Right lobe of liver (tissue), 6 donors: ENCODE measurements around the gene MED27. TPM values are rescaled to one million over a fixed set of nuclear protein-coding genes. Genes with fewer than 3 reads are reported as not detected.

Source experiments
- ATAC-seq, 4 donors: fragments of 200-7000 bp; cut with Tn5 transposase; one replicate each; pipeline ENCODE4 v1.9.1; 2020; ENCODE audit warnings: mild to moderate bottlenecking in 4 of 4, moderate library complexity in 4 of 4
- DNase-seq, 3 donors: peaks; one replicate each; pipeline ENCODE4 v3.0.0-alpha.2; 2020
- H3K27ac ChIP-seq, 3 donors: fragments of 200-600 bp; one replicate each; pipeline ENCODE4 v1.8.0; 2022
- H3K27me3 ChIP-seq, 2 donors: fragments of 200-600 bp; one replicate each; pipeline ENCODE4 v1.8.0; 2022
- H3K36me3 ChIP-seq, 4 donors: fragments of 200-600 bp; sonication (generic) in 1 of 4; one replicate each; pipeline versions ENCODE4 v1.5.1 to v1.8.0; 2017 to 2022; ENCODE audit warnings: control low read depth in 1 of 4
- H3K4me1 ChIP-seq, 4 donors: fragments of 200-600 bp; sonication (generic) in 1 of 4; one replicate each; pipeline versions ENCODE4 v1.5.1 to v1.8.0; 2017 to 2022; ENCODE audit warnings: control low read depth in 1 of 4
- H3K4me3 ChIP-seq, 3 donors: fragments of 200-600 bp; one replicate each; pipeline ENCODE4 v1.8.0; 2022
- H3K9me3 ChIP-seq, 4 donors: fragments of 200-600 bp; sonication (generic) in 1 of 4; one replicate each; pipeline versions ENCODE4 v1.5.1 to v1.8.0; 2017 to 2022; ENCODE audit warnings: control low read depth in 1 of 4
- POLR2A ChIP-seq: fragments of 450-650 bp; IDR thresholded peaks from one replicate; pipeline ENCODE4 v1.6.1; 2017; ENCODE audit warnings: antibody characterized with exemption, mild to moderate bottlenecking
- WGBS: methylation state at CpG from one replicate; pipeline ENCODE4 v1.1.6; 2018; ENCODE audit warnings: low coverage, low lambda C conversion rate; ENCODE audit not compliant: insufficient coverage; ENCODE audit errors: missing lambda C conversion rate; 5-methylcytosine and 5-hydroxymethylcytosine counted together
- intact Hi-C, 2 donors: fragments of 100-400 bp; cut with DNase I; formaldehyde crosslinking; loops; one replicate each; pipeline versions ENCODE4 v1.11.2 to v1.14.1; 2022
- total RNA-seq, 6 experiments: library from RNA; depleted of rRNA in 2 of 6; stranded (reverse); fragments of >200 nt in 2 of 6; fragmentation: NEBNext Ultra II Directional in 3 of 6; extraction: Animal tissue kit (Norgen Biotek cat#: 25700) in 3 of 6; gene quantifications; one replicate each; pipeline versions ENCODE4 v1.1.0 to v1.2.4, GENCODE V29; 2016 to 2023
- TF ChIP-seq, protein P1 (sequence below), 4 donors: fragments of 200-600 bp in 3 of 4; fragments of 450-650 bp in 1 of 4; IDR thresholded peaks; one replicate each; pipeline versions ENCODE4 v1.5.1 to v1.8.0; 2016 to 2022; ENCODE audit warnings: antibody characterized with exemption in 4 of 4, mild to moderate bottlenecking in 2 of 4
- donor health status: DM: no; HTN: yes; CAD: no.
- donor health status: DM: no; HTN: no; CAD: no.
- donor health status: DM: no; HTN: no; CAD: no.
- donor health status: DM: no; HTN: yes; CAD: no.
- donor health status: DM: no; HTN: yes; CAD: no.

The MED27 gene
- total RNA-seq, 6 experiments from 2014 or later = 4.6 to 7.3 (median 6.1) TPM

GRCh38 chr9:131968632-131969031, 111.0 kb downstream of the MED27 start:
- H3K27ac ChIP-seq = no peak overlapping the region
- no peaks in the 10 kb centered on the region for H3K4me1 ChIP-seq
- WGBS = 96% methylated on average over 9 of the region's 9 CpGs
- H3K9me3 ChIP-seq = no peaks in the 10 kb centered on the region
- DNase-seq = no peak
- no peaks in the 10 kb centered on the region for H3K36me3 ChIP-seq
- H3K27me3 ChIP-seq = no peaks in the 10 kb centered on the region
- TF ChIP-seq, protein P1, sequence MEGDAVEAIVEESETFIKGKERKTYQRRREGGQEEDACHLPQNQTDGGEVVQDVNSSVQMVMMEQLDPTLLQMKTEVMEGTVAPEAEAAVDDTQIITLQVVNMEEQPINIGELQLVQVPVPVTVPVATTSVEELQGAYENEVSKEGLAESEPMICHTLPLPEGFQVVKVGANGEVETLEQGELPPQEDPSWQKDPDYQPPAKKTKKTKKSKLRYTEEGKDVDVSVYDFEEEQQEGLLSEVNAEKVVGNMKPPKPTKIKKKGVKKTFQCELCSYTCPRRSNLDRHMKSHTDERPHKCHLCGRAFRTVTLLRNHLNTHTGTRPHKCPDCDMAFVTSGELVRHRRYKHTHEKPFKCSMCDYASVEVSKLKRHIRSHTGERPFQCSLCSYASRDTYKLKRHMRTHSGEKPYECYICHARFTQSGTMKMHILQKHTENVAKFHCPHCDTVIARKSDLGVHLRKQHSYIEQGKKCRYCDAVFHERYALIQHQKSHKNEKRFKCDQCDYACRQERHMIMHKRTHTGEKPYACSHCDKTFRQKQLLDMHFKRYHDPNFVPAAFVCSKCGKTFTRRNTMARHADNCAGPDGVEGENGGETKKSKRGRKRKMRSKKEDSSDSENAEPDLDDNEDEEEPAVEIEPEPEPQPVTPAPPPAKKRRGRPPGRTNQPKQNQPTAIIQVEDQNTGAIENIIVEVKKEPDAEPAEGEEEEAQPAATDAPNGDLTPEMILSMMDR (IDR thresholded peaks at IDR 0.05) = no peak
- no peak for TF ChIP-seq POLR2A
- intact Hi-C loops = no loop called here
- H3K4me3 ChIP-seq = no peak overlapping the region
- ATAC-seq = no peak

- Histone ChIP-seq H3K9me3 (no peaks in the 10 kb centered on the region), H3K4me1 (no peaks in the 10 kb centered on the region), H3K36me3 (no peaks in the 10 kb centered on the region), H3K27me3 (no peaks in the 10 kb centered on the region), H3K4me3 (no peak overlapping the region), H3K27ac (no peak overlapping the region)
- DNase-seq (no peak), ATAC-seq (no peak)
- TF ChIP-seq POLR2A = no peak
- TF ChIP-seq, protein P1 (IDR thresholded peaks at IDR 0.05) = no peak
- 89% methylated on average over 7 of the region's 7 CpGs for WGBS
- intact Hi-C loops = no loop called here
These were observed 113.8 kb downstream of the MED27 start for GRCh38 chr9:131965841-131966240.

DNA sequence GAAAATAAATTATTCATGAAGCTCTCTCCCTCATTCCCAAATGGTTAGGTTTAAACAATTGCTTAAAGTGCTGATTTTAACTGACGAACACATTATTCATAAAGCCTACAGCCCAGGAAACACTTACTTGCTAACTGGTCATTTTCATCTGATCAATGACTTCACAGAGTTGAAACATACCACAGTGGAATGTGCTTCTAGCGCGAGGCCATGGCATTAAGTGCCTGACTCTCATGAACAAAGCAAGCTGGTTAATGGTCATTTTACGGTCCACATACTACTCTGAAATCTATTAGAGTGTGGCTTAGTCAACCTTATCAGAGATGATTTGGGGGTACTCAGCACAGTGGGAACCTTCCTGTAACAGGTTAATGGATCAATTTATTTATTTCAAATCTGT, 114.6 kb downstream of the MED27 start:
- intact Hi-C loops = no loop called here

GRCh38 chr9:131963072-131964030, 116.3 kb downstream of the MED27 start:
- no peaks in the 10 kb centered on the region for H3K4me1 ChIP-seq
- no peak overlapping the region for H3K27ac ChIP-seq
- TF ChIP-seq, protein P1 (IDR thresholded peaks at IDR 0.05) = no peak
- no peak for TF ChIP-seq POLR2A
- intact Hi-C loops = no loop called here
- DNase-seq (no peak), ATAC-seq (peak in 1 of 4 donors; percentile 24)
- no peaks in the 10 kb centered on the region for H3K27me3 ChIP-seq
- H3K36me3 ChIP-seq = no peaks in the 10 kb centered on the region
- no peak overlapping the region for H3K4me3 ChIP-seq
- no peaks in the 10 kb centered on the region for H3K9me3 ChIP-seq
- WGBS = 91% methylated on average over 12 of the region's 12 CpGs

More for the DNA sequence above, 114.6 kb downstream of the MED27 start:
- Histone ChIP-seq H3K4me1 (no peaks in the 10 kb centered on the region), H3K27ac (no peak overlapping the region), H3K36me3 (no peaks in the 10 kb centered on the region), H3K27me3 (no peaks in the 10 kb centered on the region), H3K9me3 (no peaks in the 10 kb centered on the region), H3K4me3 (no peak overlapping the region)
- WGBS = 100% methylated on average over 3 of the region's 4 CpGs
- ATAC-seq = no peak
- DNase-seq = no peak
- TF ChIP-seq, protein P1 (IDR thresholded peaks at IDR 0.05) = no peak
- no peak for TF ChIP-seq POLR2A
